H9 (cell line): ENCODE measurements around the gene LHPP. TPM values are rescaled to one million over a fixed set of nuclear protein-coding genes. Genes with fewer than 3 reads are reported as not detected.

Experiments
- DNase-seq: peaks from one replicate; pipeline ENCODE4 v3.0.0-alpha.2; 2017
- H2AFZ ChIP-seq: one replicate; pipeline ENCODE4 v1.6.1; 2013; ENCODE audit warnings: mild to moderate bottlenecking, low read length, control low read depth, moderate library complexity
- H2AK5ac ChIP-seq: 2 replicates; pipeline ENCODE4 v1.6.1; 2013; ENCODE audit warnings: low read length, control low read depth, mixed read lengths; ENCODE audit not compliant: insufficient read length
- H2BK120ac ChIP-seq: one replicate; pipeline ENCODE4 v1.6.1; 2013; ENCODE audit warnings: low read depth, mild to moderate bottlenecking, low read length, control low read depth, inconsistent platforms; ENCODE audit not compliant: poor library complexity, severe bottlenecking
- H2BK12ac ChIP-seq: 2 replicates; pipeline ENCODE4 v1.6.1; 2013; ENCODE audit warnings: low read length, control low read depth, mixed read lengths, low read depth; ENCODE audit not compliant: insufficient read length
- H2BK15ac ChIP-seq: 2 replicates; pipeline ENCODE4 v1.6.1; 2013; ENCODE audit warnings: low read depth, low read length, control low read depth
- H2BK20ac ChIP-seq: one replicate; pipeline ENCODE4 v1.6.1; 2013; ENCODE audit warnings: low read depth, mild to moderate bottlenecking, low read length, control low read depth, inconsistent platforms; ENCODE audit not compliant: poor library complexity, severe bottlenecking
- H2BK5ac ChIP-seq: 2 replicates; pipeline ENCODE4 v1.6.1; 2013; ENCODE audit warnings: low read length, control low read depth, mixed read lengths; ENCODE audit not compliant: insufficient read length
- H3K14ac ChIP-seq: 2 replicates; pipeline ENCODE4 v1.6.1; 2013; ENCODE audit warnings: low read length, control low read depth; ENCODE audit not compliant: insufficient read depth
- H3K18ac ChIP-seq: 2 replicates; pipeline ENCODE4 v1.6.1; 2013; ENCODE audit warnings: low read depth, mild to moderate bottlenecking, mixed read lengths, low read length, control low read depth; ENCODE audit not compliant: insufficient read length
- H3K23ac ChIP-seq: 2 replicates; pipeline ENCODE4 v1.6.1; 2013; ENCODE audit warnings: low read length, control low read depth, mixed read lengths, low read depth; ENCODE audit not compliant: insufficient read length
- H3K23me2 ChIP-seq: 2 replicates; pipeline ENCODE4 v1.6.1; 2013; ENCODE audit warnings: low read depth, mild to moderate bottlenecking, mixed read lengths, low read length, control low read depth; ENCODE audit not compliant: insufficient read length, poor library complexity, severe bottlenecking
- H3K27ac ChIP-seq: 2 replicates; pipeline ENCODE4 v1.5.1; 2013; ENCODE audit warnings: low read length, control low read depth, mixed read lengths, low read depth; ENCODE audit not compliant: insufficient read length
- H3K27me3 ChIP-seq: 2 replicates; pipeline ENCODE4 v1.6.1; 2013; ENCODE audit warnings: low read length, control low read depth, inconsistent platforms; ENCODE audit not compliant: insufficient read depth
- H3K4ac ChIP-seq: 2 replicates; pipeline ENCODE4 v1.6.1; 2013; ENCODE audit warnings: low read depth, mild to moderate bottlenecking, control low read depth, inconsistent platforms, low read length, moderate library complexity
- H3K4me1 ChIP-seq: 2 replicates; pipeline ENCODE4 v1.6.1; 2013; ENCODE audit warnings: low read length, control low read depth, inconsistent platforms; ENCODE audit not compliant: insufficient read depth
- H3K4me2 ChIP-seq: 2 replicates; pipeline ENCODE4 v1.6.1; 2013; ENCODE audit warnings: low read length, control low read depth, mixed read lengths; ENCODE audit not compliant: insufficient read length, insufficient read depth
- H3K56ac ChIP-seq: 2 replicates; pipeline ENCODE4 v1.6.1; 2013; ENCODE audit warnings: low read depth, mild to moderate bottlenecking, mixed read lengths, low read length, control low read depth; ENCODE audit not compliant: insufficient read length
- H3K79me1 ChIP-seq: 2 replicates; pipeline ENCODE4 v1.6.1; 2013; ENCODE audit warnings: low read depth, mild to moderate bottlenecking, moderate library complexity, low read length, control low read depth, inconsistent platforms; ENCODE audit not compliant: insufficient read depth, poor library complexity, severe bottlenecking
- H3K79me2 ChIP-seq: 2 replicates; pipeline ENCODE4 v1.6.1; 2013; ENCODE audit warnings: low read length, control low read depth, inconsistent platforms; ENCODE audit not compliant: insufficient read depth
- H3K9ac ChIP-seq: 2 replicates; pipeline ENCODE4 v1.6.1; 2013; ENCODE audit warnings: low read length, control low read depth, mixed read lengths; ENCODE audit not compliant: insufficient read length; ENCODE audit errors: extremely low read depth
- H3K9me3 ChIP-seq: one replicate; pipeline ENCODE4 v1.6.1; 2013; ENCODE audit warnings: low read depth, low read length, inconsistent platforms; ENCODE audit not compliant: control insufficient read depth
- H3T11ph ChIP-seq: one replicate; pipeline ENCODE4 v1.6.1; 2013; ENCODE audit warnings: mild to moderate bottlenecking, low read length, control low read depth, inconsistent platforms
- H4K20me1 ChIP-seq: one replicate; pipeline ENCODE4 v1.6.1; 2013; ENCODE audit not compliant: control insufficient read depth, insufficient read length, insufficient read depth
- H4K5ac ChIP-seq: 2 replicates; pipeline ENCODE4 v1.6.1; 2013; ENCODE audit warnings: low read depth, mild to moderate bottlenecking, mixed read lengths, low read length, control low read depth; ENCODE audit not compliant: insufficient read length
- H4K8ac ChIP-seq: replicated peaks from 2 replicates; pipeline ENCODE4 v1.6.1; 2013; ENCODE audit warnings: low read length, control low read depth, mixed read lengths, low read depth; ENCODE audit not compliant: insufficient read length
- H4K91ac ChIP-seq: 2 replicates; pipeline ENCODE4 v1.6.1; 2013; ENCODE audit warnings: low read depth, mild to moderate bottlenecking, moderate library complexity, mixed read lengths, low read length, control low read depth; ENCODE audit not compliant: insufficient read length
- H3K27ac Mint-ChIP-seq, 3 experiments: 2 replicates in 2 of 3; 3 replicates in 1 of 3; pipeline ENCODE4 v1.8.0; 2020 to 2021; ENCODE audit warnings: mixed read lengths in 3 of 3, mild to moderate bottlenecking in 1 of 3, moderate library complexity in 1 of 3
- H3K27me3 Mint-ChIP-seq: 2 replicates; pipeline ENCODE4 v1.8.0; 2021; ENCODE audit warnings: low read depth, mild to moderate bottlenecking, moderate library complexity, mixed read lengths
- H3K36me3 Mint-ChIP-seq, 3 experiments: 2 replicates in 2 of 3; 3 replicates in 1 of 3; pipeline ENCODE4 v1.8.0; 2020 to 2021; ENCODE audit warnings: low read depth in 3 of 3, mixed read lengths in 3 of 3; ENCODE audit not compliant: insufficient read depth in 1 of 3
- H3K4me1 Mint-ChIP-seq, 2 experiments: 2 replicates each; pipeline ENCODE4 v1.8.0; 2020; ENCODE audit warnings: mixed read lengths in 2 of 2
- H3K4me3 Mint-ChIP-seq, 2 experiments: 2 replicates in 1 of 2; 3 replicates in 1 of 2; pipeline ENCODE4 v1.8.0; 2020 to 2021; ENCODE audit warnings: mild to moderate bottlenecking in 2 of 2, mixed read lengths in 2 of 2, moderate library complexity in 1 of 2
- H3K9me3 Mint-ChIP-seq, 2 experiments: 2 replicates in 1 of 2; 3 replicates in 1 of 2; pipeline ENCODE4 v1.8.0; 2020; ENCODE audit warnings: mild to moderate bottlenecking in 2 of 2, mixed read lengths in 2 of 2, moderate library complexity in 1 of 2
- CTCF ChIP-seq: fragments of 200-600 bp; sonication (generic); conservative IDR thresholded peaks from 3 replicates; pipeline ENCODE4 v1.8.0; 2021; ENCODE audit warnings: antibody characterized with exemption, mild to moderate bottlenecking
- WGBS: extraction: QIAGEN DNeasy Blood & Tissue Kit; methylation state at CpG from one replicate; pipeline ENCODE4 v1.1.7; 2013; ENCODE audit warnings: missing lambda C conversion rate, low lambda C conversion rate, mixed read lengths; ENCODE audit not compliant: insufficient read length; ENCODE audit errors: extremely low coverage; 5-methylcytosine and 5-hydroxymethylcytosine counted together
- total RNA-seq: library from RNA; stranded (reverse); gene quantifications from 2 replicates; pipeline ENCODE4 v1.2.1, GENCODE V29; 2021

LHPP gene
- total RNA-seq, 1 experiment from 2014 or later: 29.6 TPM

- no peaks in the 10 kb centered on the region for H3K23me2 ChIP-seq
- H2BK12ac ChIP-seq: no peak overlapping the region
- no peak overlapping the region for H4K5ac ChIP-seq
- H3K27me3 ChIP-seq: no peaks in the 10 kb centered on the region
- H4K8ac ChIP-seq: no peak overlapping the region
- no peak overlapping the region for H3K56ac ChIP-seq
- no peak for TF ChIP-seq CTCF
- H2AK5ac ChIP-seq: no peak overlapping the region
- H3K27ac ChIP-seq: no peak overlapping the region
- H3K4me1 ChIP-seq: no peaks in the 10 kb centered on the region
- no peak overlapping the region for H3K4me3 Mint-ChIP-seq
- no peak overlapping the region for H2BK20ac ChIP-seq
- no peaks in the 10 kb centered on the region for H3K79me2 ChIP-seq
- no peak for DNase-seq
- H3K9me3 ChIP-seq: no peaks in the 10 kb centered on the region
- no peaks in the 10 kb centered on the region for H3K36me3 Mint-ChIP-seq
- peaks cover 2% of the 10 kb centered on the region for H3K27me3 Mint-ChIP-seq
- H3K14ac ChIP-seq: no peak overlapping the region
- H2AFZ ChIP-seq: no peak overlapping the region
- H3K79me1 ChIP-seq: no peaks in the 10 kb centered on the region
- H3K18ac ChIP-seq: no peak overlapping the region
- H3K9me3 Mint-ChIP-seq: no peaks in the 10 kb centered on the region
- H2BK5ac ChIP-seq: no peak overlapping the region
- H4K91ac ChIP-seq: no peak overlapping the region
- no peak overlapping the region for H3K23ac ChIP-seq
- H2BK15ac ChIP-seq: no peak overlapping the region
- H3T11ph ChIP-seq: no peak overlapping the region
- H4K20me1 ChIP-seq: no peaks in the 10 kb centered on the region
- no peak overlapping the region for H3K4ac ChIP-seq
- no peak overlapping the region for H3K4me2 ChIP-seq
- no peak overlapping the region for H2BK120ac ChIP-seq
- peaks cover 15 to 18% of the 10 kb centered on the region in 2 experiments for H3K4me1 Mint-ChIP-seq
- H3K27ac Mint-ChIP-seq: no peak overlapping the region
- no CpG with 5 or more reads among the region's 4 CpGs for WGBS
- H3K9ac ChIP-seq: no peak overlapping the region
Measured at GRCh38 chr10:124430077-124430476, 31.5 kb upstream of the LHPP start.
